GM19452 (cell line): ENCODE data around the gene KRT32.

Experiments used
- ATAC-seq: cut with Tn5 transposase; IDR thresholded peaks from one replicate; pipeline ENCODE4 v1.9.1; 2021; ENCODE audit not compliant: unreplicated experiment

The KRT32 gene

DNA sequence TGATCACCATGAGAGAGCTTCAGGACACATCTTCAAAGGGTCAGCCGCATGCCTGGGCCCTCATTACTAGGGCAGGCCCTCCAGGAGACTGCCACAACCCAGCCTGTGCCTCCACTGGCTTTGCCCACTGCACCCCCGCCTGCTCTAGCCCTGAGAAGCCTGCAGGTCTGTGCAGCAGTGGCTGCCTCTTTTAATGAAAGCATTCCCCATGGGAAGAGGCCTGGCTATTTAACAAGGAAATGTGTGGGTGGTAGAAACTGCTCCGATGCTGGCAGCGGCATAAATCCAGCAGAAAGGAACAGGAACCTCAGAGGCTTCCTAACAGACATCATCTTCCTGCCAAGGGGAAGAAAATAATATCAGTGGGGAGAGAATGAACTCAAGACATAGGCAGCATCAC is 375 bp upstream of the KRT32 start:
- no peak for ATAC-seq

DNA sequence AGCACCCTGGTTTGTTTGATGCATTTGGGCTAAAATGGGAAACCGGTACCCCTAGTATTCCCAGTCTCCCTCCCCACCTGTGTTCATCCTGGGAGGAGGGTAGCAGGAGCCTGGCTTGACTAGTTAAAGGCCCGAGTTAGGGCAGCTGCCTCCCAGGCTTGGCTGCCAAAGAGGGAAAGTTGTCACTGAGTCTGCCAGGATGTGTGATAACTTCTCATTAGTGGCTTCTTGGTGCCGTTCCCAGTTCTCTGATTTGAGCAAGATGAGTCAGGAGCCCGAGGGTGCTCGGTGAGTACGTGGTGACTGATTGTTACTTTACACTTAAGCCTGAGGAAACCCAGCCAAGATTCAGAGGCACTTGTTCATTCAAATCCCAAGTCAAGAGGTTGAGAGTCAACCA is 2.5 kb downstream of the KRT32 start:
- no peak for ATAC-seq

DNA sequence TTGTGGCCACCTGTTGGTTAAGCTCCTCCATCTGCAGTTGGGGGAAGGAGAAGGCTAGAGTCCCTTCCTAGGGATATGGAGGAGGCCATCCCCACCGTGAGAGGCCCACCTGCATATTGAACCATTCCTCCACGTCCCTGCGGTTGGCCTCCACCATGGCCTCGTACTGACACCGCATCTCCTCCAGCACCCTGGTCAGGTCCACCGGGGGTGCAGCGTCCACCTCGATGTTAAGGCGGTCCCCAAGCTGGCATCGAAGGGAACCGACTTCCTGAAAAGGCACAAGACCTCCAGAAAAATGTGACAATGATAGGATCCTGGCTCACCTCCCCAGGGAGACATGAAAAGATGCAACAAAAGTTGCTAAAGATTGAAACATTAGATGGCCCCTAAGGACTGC is 3.0 kb downstream of the KRT32 start:
- no peak for ATAC-seq

DNA sequence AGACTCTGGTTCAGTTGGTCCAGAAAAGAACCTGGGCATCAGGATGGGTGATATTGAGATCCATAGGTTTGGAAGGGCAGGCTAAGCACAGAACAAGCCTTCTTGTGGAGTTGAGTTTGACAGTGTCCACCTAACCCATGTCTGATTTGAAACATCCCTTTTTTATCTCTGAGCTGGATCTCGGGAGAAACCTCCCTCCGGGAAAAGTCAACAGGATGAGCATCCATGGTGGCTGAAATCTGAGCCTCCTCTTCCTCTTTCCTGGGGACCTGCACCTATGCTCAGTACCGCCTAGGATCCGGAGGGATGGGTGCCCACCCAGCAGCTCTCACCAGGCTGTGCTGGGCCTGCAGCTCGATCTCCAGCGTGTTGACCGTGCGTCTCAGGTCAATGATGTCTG is 3.4 kb downstream of the KRT32 start:
- ATAC-seq: no peak

DNA sequence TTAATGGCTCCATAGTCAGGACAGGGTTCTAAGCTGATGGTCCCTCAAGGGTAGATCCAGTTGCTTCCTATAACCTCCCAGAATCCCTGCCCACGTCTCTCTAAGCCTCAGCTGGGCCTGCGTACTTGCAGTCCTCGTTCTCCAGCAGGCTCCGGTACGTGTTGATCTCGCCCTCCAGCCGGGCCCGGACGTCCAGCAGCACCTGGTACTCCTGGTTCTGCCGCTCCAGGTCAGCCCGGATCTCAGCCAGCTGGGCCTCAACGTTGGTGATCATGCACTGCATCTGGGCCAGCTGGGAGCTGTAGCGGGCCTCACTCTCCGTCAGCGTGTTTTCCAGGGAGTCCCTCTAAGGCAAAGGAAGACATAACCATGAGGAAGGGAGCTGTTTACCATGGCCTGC is 4.5 kb downstream of the KRT32 start:
- ATAC-seq: no peak

DNA sequence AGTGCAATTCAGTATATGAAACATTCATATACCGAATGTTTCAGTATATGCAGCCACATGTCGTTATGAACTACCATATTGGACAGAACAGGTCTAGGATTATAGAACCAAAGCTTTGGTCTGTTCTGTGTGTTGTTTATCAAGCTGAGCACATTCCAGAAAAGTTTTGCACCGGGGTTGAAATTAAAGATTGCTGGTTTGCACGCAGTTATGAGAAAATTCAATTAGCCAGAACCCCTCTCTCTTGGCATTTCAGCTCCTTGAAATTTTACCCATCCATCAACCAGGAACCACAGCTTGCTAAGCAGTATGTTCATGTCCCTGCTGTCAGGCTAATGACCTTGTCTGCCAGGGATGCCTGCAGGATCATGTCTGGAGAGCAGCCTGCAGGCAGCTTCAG is 9.5 kb downstream of the KRT32 start:
- no peak for ATAC-seq

DNA sequence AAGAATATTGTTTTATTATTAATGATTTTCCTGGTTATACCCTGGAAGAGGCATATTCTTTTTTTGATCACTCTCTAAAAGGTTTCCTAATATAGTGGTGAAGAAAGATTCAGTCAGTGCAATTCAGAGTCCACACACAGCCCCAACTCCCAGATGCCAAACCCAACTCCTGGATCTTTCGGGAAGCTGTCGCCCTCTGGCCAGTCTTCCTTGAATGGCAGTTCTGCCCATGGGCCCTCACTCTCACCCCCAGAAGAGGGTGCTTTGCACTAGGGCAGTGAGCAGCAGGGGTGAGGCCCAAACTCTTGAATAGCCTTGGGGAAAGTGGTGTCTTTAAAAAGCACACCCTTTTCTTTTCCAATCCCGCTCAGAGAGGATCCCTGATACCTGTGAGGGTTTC is 11.0 kb downstream of the KRT32 start:
- ATAC-seq: no peak

DNA sequence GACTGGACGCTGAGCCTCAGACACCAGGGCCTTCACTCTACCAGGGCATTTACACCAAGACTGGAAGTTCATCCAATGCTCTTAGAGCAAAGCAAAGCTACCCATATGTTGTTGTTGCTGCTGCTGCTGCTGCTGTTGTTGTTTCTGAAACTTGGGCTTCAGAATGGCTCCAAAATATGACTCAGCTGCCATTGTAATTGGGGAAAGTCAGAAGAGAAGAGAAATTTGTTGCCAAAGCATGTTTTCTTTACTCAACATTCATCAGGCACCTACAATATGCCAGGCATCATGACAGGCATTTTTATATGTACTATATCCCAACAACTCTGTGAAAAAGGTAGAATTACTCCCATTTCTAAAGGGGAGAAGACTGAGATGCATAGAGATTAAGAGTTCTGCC is 11.9 kb downstream of the KRT32 start:
- ATAC-seq: no peak

DNA sequence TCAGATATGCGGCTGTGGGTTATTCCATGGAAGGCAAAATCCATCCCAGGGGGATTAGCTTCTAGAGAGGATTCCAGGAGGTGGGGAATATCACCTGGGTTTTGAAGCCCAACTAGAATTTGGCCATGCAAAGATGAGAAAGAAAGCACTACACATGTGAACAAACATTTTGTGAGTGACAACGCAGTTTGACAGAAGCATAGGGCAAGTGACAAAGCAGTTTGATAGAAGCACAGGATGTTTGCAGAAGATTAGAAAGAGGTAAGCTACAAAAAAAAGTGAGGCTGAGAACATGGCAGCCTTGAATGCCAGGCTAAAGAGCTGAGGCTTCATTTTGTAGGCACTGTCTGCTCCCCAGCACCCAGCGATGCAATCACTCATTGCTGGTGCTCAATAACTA is 14.1 kb downstream of the KRT32 start:
- no peak for ATAC-seq

DNA sequence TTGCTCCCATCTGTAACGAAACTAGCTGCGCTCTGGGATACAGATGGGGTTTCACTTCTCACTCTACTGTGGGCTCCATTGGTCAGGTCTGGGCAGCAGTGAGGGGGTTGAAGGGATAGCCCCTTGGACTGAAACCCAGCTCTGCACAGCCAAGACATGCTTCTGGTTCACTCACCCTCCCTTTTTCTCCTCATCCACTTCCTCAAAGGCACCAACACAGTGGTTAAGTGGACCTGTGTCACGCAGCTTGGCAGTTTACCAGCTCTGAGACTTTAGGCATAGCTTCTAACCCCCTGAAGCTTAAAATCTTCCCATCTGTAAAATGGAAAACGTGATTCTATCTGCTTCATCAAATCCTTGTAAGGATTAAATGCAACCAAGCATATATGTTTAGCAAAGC is 14.9 kb downstream of the KRT32 start:
- ATAC-seq: no peak

DNA sequence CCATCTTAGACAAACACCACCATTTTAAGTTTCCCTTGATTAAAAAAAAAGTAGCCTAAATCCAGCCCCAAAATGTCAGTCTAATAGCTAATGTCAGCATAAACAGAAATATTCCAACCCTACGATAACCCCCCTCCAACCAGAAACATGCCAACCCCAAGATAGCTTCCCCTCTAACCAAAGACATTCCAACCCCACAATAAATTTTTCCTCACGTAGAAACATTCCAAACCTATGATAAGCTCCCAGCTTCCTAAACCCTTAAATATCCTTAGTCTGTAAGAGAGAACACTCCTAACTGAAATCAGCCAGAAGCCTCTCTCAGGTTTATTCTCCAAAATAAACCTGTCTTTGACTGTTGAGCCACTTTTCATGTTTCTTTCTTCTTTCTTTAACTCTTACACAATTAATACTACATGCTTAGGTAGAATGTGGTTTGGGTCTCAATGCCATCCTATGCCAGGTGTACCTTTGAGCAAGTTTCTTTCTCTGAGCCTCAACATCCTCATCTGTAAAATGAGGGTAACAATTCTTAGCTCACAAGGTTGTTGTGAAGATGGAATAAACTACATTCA is 15.9 kb downstream of the KRT32 start:
- no peak for ATAC-seq

DNA sequence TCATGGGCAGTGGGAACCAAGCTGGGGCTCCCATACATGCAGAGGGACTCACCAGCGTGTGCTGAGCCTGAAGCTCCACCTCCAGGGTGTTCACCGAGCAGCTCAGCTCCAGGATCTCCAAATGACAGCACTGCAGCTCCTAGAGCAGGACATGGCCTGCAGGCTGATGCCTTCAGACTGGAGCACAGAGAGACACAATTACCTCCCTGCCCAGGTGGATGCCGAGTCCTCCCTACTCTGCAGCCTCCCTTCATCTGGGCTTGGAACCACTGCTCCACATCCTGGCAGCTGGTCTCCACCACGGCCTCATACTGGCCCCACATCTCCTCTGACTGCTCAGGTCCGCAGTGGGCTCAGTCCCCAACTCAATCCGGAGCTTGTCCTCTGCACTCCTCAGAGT is 18.2 kb downstream of the KRT32 start:
- ATAC-seq: no peak

DNA sequence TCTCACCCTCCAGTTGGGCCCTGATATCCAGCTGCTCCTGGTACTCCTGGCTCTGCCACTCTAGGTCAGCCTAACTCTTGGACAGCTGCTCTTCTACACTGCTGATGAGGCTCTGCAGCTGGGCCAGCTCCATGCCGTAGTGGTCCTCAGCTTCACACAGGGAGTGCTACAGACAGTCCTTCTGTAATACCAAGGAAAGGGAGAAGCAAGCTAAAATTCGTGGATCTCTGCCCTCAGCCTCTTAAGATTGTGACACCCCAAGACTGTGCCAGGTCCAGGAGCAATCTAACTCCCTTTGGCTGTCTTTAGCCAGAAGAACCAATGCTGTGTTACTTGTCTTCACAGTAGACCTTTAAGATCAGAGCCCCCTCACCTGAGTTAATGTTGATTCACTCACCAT is 18.7 kb downstream of the KRT32 start:
- ATAC-seq: no peak

DNA sequence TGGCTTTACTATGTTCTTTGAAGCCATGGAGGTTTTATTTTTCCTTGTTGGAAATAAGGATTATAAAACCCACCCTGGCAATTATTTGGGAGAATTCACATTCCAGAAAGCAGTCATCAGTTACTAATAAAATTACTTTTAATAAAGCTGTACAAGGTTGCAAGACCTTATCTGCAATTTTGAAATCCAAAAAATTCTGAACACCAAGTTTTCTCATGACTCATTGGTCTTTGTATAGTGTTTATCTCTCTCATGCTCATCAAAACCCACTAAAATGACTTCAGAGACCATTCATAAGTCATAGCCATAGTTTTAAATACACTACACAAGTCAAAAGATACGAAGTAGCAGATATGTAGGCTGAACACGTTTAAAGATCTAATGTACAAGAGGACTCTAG is 20.4 kb downstream of the KRT32 start:
- no peak for ATAC-seq

DNA sequence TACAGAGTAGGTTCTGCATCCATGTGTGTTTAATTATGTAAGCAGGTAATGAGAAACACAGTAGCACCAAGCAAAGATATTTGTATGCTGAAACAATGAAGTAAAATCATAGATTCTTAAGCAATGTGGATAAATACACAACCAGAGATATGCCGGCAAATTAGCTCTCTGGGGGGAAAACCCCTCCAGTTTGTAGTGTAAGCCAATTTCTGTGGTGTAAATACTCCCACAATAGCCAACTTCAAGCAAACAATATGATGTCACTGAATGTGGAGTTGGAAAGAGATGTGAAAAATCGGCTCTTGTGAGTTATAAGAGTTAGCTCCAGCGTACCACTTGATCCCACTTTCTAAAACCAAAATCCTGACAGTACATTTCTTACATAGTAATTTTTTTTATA is 22.5 kb downstream of the KRT32 start:
- ATAC-seq: no peak

DNA sequence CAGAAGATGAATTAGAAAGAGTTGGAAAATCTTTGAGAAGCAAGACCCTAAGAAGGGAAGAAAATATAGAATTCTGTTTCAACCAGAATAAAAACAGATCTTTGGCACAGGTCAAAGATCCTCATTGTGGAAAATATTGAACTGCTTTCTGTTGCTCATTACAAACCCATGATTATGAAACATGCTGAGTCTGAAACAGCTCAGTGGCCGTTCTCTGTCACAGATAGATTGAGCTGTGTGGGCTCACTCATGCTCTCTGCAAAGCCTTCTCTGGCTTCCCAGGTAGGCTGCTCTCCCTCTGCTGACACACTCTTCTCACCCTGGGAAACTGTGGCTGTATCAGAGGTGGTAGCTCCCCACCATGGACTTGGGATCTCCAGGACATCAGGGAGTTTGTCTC is 23.0 kb downstream of the KRT32 start:
- no peak for ATAC-seq

DNA sequence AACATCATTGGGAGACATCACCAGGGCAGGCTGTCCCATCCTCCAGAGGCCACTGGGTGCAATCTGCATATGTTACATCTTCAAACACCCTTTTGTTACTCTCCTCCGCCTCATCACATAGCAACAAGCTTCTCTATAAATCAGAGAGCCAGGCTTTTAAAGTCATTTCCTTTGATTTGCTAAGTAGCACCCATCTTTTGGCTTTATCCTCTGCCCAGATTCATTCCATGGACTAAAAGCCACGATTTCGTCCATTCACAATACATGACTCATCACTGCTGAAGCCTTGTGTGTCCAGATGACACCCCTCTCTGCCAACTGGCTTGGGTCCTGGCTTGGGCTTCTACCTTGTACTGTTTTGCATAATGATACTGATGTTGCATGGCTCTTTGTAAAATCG is 24.4 kb downstream of the KRT32 start:
- ATAC-seq: no peak

DNA sequence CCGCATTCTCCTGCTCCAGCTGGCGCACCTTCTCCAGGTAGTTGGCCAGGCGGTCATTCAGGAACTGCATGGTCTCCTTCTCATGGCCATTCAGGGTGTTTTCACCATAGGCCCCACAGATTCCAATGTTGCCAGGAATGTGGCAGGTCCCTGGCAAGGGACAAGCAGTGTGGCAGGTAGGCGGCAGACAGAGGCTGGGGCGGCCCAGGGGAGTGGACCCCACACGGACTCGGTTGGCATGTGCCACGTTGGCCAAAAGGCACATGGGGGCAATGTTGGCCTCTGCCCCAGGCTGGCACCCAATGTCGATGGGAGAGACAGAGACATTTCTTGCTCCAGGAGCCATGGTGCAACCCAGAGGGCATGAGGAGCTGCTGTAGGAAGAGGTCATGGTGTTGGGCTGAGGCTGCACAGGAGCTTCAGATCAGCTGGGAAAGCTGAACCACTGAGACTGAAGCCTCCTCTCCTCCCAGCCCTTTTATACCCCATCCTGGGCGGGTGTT is 26.6 kb downstream of the KRT32 start, which contains the start of gene KRT38:
Gene KRT38 (minus strand): TSS at position 453 of the 503 bp plus-strand sequence. CDS start 62 bp downstream, at position 391.
- no peak for ATAC-seq

DNA sequence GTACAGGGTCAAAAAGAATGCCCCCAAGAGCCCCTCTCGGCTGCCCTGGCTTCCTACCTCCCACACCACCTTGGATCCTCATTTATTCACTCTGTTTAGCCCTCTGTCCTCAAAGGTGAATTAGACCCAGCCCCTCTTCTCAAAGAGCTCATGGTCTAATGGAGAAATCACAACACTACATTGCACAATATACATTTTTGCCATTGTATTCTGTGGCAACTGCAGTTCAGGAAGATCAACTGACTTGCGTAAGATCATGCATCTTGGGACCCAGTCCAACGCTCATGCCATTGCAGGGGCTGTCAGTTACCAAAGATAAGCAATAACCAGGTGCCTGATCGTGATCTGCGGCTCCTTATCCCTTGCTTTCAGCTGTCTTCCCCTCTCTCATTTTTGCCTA is 27.8 kb downstream of the KRT32 start:
- ATAC-seq: no peak

DNA sequence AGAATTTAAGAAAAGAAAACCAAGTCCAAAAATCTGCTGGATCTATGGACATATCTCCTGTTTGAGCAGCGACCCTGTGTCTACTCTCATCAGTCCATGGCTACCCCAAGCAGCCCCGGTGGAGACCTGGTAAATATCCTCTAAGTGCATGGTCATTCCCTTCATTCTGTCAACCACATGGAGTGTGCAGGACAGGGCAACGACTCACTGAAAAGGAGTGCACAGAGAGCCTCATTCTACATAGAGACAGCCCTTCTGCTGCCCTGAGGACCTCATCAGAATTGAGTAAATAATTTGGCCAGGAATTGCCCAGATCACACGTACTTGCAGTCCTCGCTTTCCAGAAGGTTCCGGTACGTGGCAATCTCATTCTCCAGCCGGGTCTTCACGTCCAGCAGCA is 29.4 kb downstream of the KRT32 start:
- no peak for ATAC-seq

DNA sequence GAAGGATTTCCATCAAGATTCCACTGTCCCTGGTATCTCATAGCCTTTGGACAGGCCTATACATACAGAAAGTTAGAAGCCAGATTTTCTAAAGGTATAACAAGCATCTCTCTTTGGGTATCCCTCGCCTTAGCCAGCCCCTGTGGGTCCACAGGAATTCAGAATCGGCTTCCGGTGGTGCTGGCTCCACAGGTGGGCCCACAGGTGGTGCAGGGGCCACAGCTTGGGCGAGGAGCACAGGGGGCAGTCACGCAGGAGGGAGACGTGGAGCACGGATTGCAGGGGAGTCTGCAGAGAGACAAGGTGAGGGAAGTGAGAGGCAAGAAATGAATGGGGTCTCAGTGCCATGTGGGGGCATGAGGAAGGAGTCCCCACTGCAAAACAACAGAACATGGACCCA is 29.9 kb downstream of the KRT32 start:
- no peak for ATAC-seq

DNA sequence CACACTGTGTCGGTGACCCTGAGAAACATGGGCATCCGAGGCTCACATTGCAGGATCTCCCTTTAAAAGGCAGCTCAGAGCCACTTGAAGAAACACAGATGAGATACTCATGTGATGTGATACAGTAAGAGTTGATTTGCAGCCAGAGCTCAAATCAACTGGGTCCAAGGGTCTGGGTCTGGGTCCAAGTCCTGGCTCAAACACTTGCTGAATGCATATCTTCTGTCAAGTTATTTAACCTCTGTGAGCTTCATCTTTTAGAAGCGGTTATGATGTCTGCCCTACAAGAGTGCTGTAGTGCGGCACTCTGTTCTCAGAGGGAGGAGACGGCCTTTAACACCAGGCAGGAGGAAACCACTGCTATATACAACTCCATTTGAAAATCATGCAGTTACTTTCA is 32.8 kb downstream of the KRT32 start:
- ATAC-seq: no peak

DNA sequence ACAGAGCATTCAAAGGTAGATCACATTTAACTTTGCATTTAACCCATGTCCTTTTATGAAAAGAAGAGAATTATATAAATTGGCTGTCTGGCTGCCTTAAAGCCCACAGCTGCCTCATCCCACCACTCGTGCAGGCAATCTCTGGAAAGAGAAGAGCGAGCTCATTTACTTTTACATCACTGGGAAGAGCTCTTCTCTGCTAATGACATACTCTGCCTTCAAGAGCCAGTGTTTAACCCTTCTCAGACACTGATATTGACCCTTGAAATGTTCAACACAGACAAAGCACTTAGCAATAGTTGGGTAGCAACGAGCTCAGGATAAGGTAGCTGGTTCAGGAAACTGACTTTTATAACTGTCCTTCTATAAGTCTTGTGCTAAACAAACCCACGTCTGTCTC is 33.2 kb downstream of the KRT32 start:
- no peak for ATAC-seq

DNA sequence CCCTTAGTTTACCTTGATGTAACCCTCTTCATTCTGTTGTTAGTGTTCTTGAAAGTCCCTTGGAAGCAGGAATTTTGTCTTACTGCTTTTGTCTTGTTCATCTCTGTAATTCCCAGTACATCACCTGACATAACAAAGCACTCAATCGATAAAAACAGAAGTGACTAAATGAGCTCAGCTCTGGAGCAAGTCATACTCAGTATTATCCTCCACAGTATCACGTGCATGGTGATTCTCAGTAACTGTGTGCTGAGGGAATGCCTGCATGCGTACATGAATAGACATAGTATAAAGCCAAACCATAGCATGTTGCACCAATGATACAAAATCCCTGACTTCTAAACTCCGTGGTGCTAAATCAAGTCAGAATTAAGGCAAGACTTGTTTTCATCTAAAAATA is 33.6 kb downstream of the KRT32 start:
- ATAC-seq: no peak
